DND-41 (cell line): ENCODE data around the gene STAC.

Source experiments
- EZH2 ChIP-seq: IDR thresholded peaks from 3 replicates; pipeline ENCODE4 v1.6.1; 2012; ENCODE audit warnings: borderline replicate concordance, low read depth, mild to moderate bottlenecking, moderate library complexity, low read length, inconsistent platforms; ENCODE audit not compliant: severe bottlenecking
- TF ChIP-seq, protein P1 (sequence below): IDR thresholded peaks from 2 replicates; pipeline ENCODE4 v1.5.1; 2012; ENCODE audit warnings: borderline replicate concordance, low read length, moderate library complexity, mild to moderate bottlenecking; ENCODE audit not compliant: poor library complexity, severe bottlenecking; ENCODE audit errors: extremely low read depth

DNA sequence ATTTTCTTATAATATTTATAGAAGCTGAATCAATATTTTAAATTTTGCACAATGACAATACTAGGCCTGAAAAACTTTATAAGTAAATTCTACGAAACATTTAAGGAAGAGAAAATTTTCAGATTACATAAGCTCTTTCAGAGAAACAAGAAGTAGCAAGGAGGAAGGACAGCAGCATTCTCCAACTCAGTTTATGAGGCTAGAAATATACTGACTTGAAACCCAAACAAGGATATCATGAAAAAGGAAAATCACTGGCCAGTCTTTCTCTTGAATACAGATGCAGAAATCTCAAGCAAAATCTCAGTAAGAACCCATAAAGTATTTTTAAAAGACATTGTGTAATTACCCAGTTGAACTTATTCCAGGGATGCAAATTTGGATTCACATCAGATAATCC lies 121.3 kb downstream of the STAC start:
- TF ChIP-seq, protein P1, sequence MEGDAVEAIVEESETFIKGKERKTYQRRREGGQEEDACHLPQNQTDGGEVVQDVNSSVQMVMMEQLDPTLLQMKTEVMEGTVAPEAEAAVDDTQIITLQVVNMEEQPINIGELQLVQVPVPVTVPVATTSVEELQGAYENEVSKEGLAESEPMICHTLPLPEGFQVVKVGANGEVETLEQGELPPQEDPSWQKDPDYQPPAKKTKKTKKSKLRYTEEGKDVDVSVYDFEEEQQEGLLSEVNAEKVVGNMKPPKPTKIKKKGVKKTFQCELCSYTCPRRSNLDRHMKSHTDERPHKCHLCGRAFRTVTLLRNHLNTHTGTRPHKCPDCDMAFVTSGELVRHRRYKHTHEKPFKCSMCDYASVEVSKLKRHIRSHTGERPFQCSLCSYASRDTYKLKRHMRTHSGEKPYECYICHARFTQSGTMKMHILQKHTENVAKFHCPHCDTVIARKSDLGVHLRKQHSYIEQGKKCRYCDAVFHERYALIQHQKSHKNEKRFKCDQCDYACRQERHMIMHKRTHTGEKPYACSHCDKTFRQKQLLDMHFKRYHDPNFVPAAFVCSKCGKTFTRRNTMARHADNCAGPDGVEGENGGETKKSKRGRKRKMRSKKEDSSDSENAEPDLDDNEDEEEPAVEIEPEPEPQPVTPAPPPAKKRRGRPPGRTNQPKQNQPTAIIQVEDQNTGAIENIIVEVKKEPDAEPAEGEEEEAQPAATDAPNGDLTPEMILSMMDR = no peak
- no peak for TF ChIP-seq EZH2
